Esophagus muscularis mucosa (tissue), 4 donors: ENCODE data around the gene C12orf60.

ENCODE experiments used
- EP300 ChIP-seq: sonication (generic); formaldehyde crosslinking; IDR thresholded peaks from one replicate; pipeline ENCODE4 v1.6.1; 2017; ENCODE audit warnings: antibody characterized with exemption
- POLR2AphosphoS5 ChIP-seq, 2 donors: sonication (generic); formaldehyde crosslinking; IDR thresholded peaks; one replicate each; pipeline ENCODE4 v1.6.1; 2017; ENCODE audit warnings: antibody characterized with exemption in 2 of 2
- TF ChIP-seq, protein P1 (sequence below), 3 experiments: fragments of 200-600 bp in 2 of 3; fragments of 450-650 bp in 1 of 3; sonication (generic) in 2 of 3; IDR thresholded peaks; one replicate each; pipeline ENCODE4 v1.5.1; 2017 to 2019; ENCODE audit warnings: antibody characterized with exemption in 3 of 3, mild to moderate bottlenecking in 2 of 3, moderate library complexity in 1 of 3

DNA sequence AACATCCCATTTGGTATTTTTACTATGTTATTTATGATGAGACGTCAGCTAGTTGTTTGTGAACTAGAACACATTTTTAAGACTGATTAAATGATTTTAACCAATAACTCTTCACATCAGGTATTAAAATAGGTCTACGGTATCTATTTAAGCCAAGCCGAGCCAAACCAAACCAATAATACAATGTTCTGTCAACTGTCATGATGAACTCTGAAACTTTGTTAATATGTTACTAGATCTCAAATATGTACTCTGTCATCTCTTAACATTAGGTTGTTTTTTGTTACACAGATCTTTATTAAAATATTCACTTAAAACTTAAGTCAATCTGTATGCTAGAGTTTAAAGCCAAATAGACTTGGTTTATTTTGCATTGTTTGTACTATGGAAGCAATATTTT lies 38.8 kb downstream of the C12orf60 start:
- no peak for TF ChIP-seq POLR2AphosphoS5 (IDR thresholded peaks at IDR 0.05)
- TF ChIP-seq, protein P1, sequence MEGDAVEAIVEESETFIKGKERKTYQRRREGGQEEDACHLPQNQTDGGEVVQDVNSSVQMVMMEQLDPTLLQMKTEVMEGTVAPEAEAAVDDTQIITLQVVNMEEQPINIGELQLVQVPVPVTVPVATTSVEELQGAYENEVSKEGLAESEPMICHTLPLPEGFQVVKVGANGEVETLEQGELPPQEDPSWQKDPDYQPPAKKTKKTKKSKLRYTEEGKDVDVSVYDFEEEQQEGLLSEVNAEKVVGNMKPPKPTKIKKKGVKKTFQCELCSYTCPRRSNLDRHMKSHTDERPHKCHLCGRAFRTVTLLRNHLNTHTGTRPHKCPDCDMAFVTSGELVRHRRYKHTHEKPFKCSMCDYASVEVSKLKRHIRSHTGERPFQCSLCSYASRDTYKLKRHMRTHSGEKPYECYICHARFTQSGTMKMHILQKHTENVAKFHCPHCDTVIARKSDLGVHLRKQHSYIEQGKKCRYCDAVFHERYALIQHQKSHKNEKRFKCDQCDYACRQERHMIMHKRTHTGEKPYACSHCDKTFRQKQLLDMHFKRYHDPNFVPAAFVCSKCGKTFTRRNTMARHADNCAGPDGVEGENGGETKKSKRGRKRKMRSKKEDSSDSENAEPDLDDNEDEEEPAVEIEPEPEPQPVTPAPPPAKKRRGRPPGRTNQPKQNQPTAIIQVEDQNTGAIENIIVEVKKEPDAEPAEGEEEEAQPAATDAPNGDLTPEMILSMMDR (IDR thresholded peaks at IDR 0.05): no peak
- no peak for TF ChIP-seq EP300
